Loucy (cell line): ENCODE data around the gene UNC45B.

Experiments
- H2AFZ ChIP-seq: fragments of 200-600 bp; sonication (generic); 2 replicates; pipeline ENCODE4 v1.6.0; 2016; ENCODE audit warnings: antibody characterized with exemption, mild to moderate bottlenecking, low read length, moderate library complexity
- H3F3A ChIP-seq: fragments of 200-600 bp; 2 replicates; pipeline ENCODE4 v1.6.0; 2016; ENCODE audit warnings: antibody characterized with exemption, low read depth, mild to moderate bottlenecking
- H3K27me3 ChIP-seq: fragments of 200-600 bp; sonication (generic); 2 replicates; pipeline ENCODE4 v1.6.1; 2014; ENCODE audit warnings: low read length, mild to moderate bottlenecking; ENCODE audit not compliant: insufficient read depth, poor library complexity, severe bottlenecking
- H3K36me3 ChIP-seq: fragments of 200-600 bp; sonication (generic); 2 replicates; pipeline ENCODE4 v1.6.1; 2016; ENCODE audit warnings: low read length; ENCODE audit not compliant: insufficient read depth
- H3K4me1 ChIP-seq: fragments of 200-600 bp; sonication (generic); 2 replicates; pipeline ENCODE4 v1.5.1; 2014; ENCODE audit warnings: low read length, mild to moderate bottlenecking; ENCODE audit not compliant: insufficient read depth, poor library complexity, severe bottlenecking
- H3K4me2 ChIP-seq: fragments of 200-600 bp; sonication (generic); 2 replicates; pipeline ENCODE4 v1.6.0; 2014; ENCODE audit warnings: antibody characterized with exemption, low read length, low read depth, mild to moderate bottlenecking; ENCODE audit not compliant: poor library complexity, severe bottlenecking
- H3K4me3 ChIP-seq: fragments of 200-600 bp; sonication (generic); 2 replicates; pipeline ENCODE4 v1.5.1; 2014; ENCODE audit warnings: low read length, mild to moderate bottlenecking, mixed read lengths; ENCODE audit not compliant: poor library complexity, severe bottlenecking
- H3K79me2 ChIP-seq: fragments of 200-600 bp; sonication (generic); 2 replicates; pipeline ENCODE4 v1.6.1; 2014; ENCODE audit warnings: low read length; ENCODE audit not compliant: insufficient read depth
- H3K9ac ChIP-seq: fragments of 200-600 bp; sonication (generic); 2 replicates; pipeline ENCODE4 v1.6.0; 2014; ENCODE audit warnings: mild to moderate bottlenecking, low read depth, low read length, moderate library complexity; ENCODE audit not compliant: poor library complexity, severe bottlenecking
- H3K9me2 ChIP-seq: fragments of 200-600 bp; sonication (generic); replicated peaks from 2 replicates; pipeline ENCODE4 v1.6.1; 2016; ENCODE audit warnings: low read depth, low read length, mixed read lengths
- H3K9me3 ChIP-seq: fragments of 200-600 bp; sonication (generic); 2 replicates; pipeline ENCODE4 v1.6.1; 2014; ENCODE audit warnings: mild to moderate bottlenecking, antibody characterized with exemption, low read length, low read depth; ENCODE audit not compliant: insufficient read depth
- H4K20me1 ChIP-seq: fragments of 200-600 bp; sonication (generic); 2 replicates; pipeline ENCODE4 v1.6.0; 2014; ENCODE audit warnings: antibody characterized with exemption, low read length, mild to moderate bottlenecking; ENCODE audit not compliant: insufficient read depth, poor library complexity, severe bottlenecking
- EZH2phosphoT487 ChIP-seq: fragments of 200-600 bp; IDR thresholded peaks from 2 replicates; pipeline ENCODE4 v1.6.1; 2018; ENCODE audit warnings: antibody characterized with exemption, mild to moderate bottlenecking, moderate library complexity, borderline replicate concordance
- TF ChIP-seq, protein P1 (sequence below): fragments of 200-600 bp; sonication (generic); conservative IDR thresholded peaks from 2 replicates; pipeline ENCODE4 v1.5.1; 2014; ENCODE audit warnings: mild to moderate bottlenecking, antibody characterized with exemption, low read length

The UNC45B gene

DNA sequence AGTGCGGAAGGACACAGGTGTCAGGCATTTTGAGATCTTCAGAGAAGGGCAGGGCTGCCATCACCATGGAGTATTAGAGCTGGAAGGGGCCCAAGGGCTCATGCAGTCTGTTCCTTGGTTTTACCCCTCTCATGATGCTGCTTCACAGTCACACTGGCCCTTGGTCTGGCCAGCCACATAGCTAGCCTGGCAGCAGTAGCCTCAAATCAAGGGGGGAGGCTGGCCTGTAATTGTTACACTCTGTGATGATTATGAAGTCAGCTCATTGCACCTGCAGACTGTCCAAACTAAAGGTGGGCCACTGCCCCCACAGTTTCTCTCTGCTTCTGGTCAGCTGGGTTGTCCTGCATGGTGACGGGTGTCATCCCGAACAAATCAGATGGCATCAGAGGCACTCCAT is 26.3 kb upstream of the UNC45B start, which contains the start of gene FNDC8:
TSS of gene FNDC8 (plus strand) at position 301 of the 400 bp plus-strand sequence. CDS start at position 380, 79 bp downstream.
- peaks cover 24% of the 10 kb centered on the region for H3K79me2 ChIP-seq
- no peaks in the 10 kb centered on the region for H3K27me3 ChIP-seq
- peaks cover 23% of the 10 kb centered on the region for H3K4me1 ChIP-seq
- TF ChIP-seq EZH2phosphoT487, result no peak
- TF ChIP-seq, protein P1, sequence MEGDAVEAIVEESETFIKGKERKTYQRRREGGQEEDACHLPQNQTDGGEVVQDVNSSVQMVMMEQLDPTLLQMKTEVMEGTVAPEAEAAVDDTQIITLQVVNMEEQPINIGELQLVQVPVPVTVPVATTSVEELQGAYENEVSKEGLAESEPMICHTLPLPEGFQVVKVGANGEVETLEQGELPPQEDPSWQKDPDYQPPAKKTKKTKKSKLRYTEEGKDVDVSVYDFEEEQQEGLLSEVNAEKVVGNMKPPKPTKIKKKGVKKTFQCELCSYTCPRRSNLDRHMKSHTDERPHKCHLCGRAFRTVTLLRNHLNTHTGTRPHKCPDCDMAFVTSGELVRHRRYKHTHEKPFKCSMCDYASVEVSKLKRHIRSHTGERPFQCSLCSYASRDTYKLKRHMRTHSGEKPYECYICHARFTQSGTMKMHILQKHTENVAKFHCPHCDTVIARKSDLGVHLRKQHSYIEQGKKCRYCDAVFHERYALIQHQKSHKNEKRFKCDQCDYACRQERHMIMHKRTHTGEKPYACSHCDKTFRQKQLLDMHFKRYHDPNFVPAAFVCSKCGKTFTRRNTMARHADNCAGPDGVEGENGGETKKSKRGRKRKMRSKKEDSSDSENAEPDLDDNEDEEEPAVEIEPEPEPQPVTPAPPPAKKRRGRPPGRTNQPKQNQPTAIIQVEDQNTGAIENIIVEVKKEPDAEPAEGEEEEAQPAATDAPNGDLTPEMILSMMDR, result no peak
- H4K20me1 ChIP-seq, result peaks cover 3% of the 10 kb centered on the region
- no peaks in the 10 kb centered on the region for H3K9me3 ChIP-seq
- no peaks in the 10 kb centered on the region for H3K9me2 ChIP-seq
- no peaks in the 10 kb centered on the region for H3K36me3 ChIP-seq
- H3K4me2 ChIP-seq, result no peak within 1 kb of the TSS
- no peaks in the 10 kb centered on the region for H3F3A ChIP-seq
- H2AFZ ChIP-seq, result no peak within 1 kb of the TSS; the same call in 1 of the 2 replicates
- no peak within 1 kb of the TSS for H3K9ac ChIP-seq
- no peak within 1 kb of the TSS for H3K4me3 ChIP-seq

DNA sequence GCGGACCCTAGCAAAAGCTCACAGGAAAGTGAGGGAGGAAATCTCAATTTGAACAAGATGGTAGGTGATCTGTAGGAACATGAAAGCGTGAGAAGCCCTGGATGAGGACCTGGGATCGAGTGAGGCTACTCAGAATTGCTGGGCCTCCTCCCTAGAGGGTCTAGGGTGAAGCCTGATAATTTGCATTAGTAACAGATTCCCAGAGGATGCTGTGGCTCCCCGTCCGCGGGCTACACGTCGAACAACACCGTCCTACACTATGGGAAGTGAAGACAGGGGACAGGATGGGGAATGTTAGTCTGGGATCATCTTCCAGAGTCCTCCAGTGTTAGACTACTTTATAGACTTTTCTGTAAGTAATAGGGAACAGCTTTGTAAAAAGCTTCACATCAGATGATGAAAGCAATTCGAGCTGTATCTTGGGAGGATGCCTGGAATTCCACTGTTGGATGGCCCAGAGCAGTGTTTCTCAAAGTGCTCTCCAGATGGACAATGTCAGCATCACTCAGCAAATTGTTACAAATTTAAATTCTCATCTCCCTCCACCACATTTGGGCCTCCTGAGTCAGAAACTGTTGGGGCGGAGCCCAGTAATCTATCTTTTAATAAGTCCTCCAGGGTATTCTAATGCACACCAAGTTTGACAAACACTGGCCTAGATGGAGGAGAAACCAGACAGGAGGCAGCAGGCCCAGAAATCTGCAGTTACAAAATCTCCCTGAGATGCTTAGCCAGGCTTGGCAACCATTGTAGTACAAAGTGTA is 19.7 kb upstream of the UNC45B start:
- Histone ChIP-seq H3K4me1 (no peaks in the 10 kb centered on the region), H3K27me3 (no peaks in the 10 kb centered on the region), H3K4me3 (no peak overlapping the region), H3K79me2 (no peaks in the 10 kb centered on the region), H3K9ac (no peak overlapping the region), H3K9me2 (no peaks in the 10 kb centered on the region), H2AFZ (no peak overlapping the region), H4K20me1 (peaks cover 3% of the 10 kb centered on the region), H3K4me2 (no peak overlapping the region), H3K36me3 (peaks cover 22% of the 10 kb centered on the region; the same call in 1 of the 2 replicates), H3K9me3 (no peaks in the 10 kb centered on the region), H3F3A (no peaks in the 10 kb centered on the region)
- TF ChIP-seq, protein P1, result no peak
- no peak for TF ChIP-seq EZH2phosphoT487

DNA sequence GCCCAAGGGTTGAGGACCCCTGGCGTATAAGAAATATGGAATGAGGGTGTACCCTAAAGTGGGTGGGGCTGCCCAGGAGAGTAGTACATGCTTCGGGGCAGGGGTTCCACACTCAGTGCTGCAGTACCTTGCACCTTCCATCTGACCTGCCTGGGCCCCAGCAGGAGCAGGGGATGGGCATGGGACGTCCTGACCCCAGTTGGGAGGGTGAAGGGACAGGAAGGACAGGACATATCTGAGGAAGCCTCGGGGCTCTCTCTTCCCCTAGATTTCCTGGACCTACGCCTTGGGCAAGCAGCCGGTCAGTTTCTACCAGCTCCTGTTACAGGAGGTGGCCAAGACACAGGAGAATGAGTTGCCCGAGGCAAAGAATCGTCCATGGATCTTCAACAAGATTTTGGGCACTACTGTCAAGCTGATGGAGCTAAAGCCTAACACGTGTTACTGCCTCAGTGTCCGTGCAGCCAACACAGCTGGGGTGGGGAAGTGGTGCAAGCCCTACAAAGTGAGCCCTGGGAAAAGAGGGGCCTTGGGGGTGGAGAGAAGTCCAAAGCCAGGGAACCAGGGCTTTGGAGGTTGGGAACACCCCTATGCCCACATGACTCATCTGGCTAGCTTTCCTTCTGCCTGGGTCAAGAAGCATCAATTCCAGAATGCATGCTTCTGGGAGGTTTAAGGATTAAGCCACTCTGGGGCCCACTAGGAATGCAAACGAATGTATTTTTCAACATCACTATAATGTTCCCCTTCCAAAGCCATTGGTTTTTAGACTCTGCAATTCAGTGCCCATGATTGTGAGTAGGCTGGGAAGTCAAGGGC is 18.3 kb upstream of the UNC45B start:
- Histone ChIP-seq H3K4me2 (no peak overlapping the region), H3F3A (no peaks in the 10 kb centered on the region), H2AFZ (no peak overlapping the region), H3K79me2 (no peaks in the 10 kb centered on the region), H3K9me3 (no peaks in the 10 kb centered on the region), H3K4me3 (no peak overlapping the region), H3K27me3 (no peaks in the 10 kb centered on the region), H3K4me1 (no peaks in the 10 kb centered on the region), H4K20me1 (peaks cover 3% of the 10 kb centered on the region), H3K9ac (no peak overlapping the region), H3K36me3 (peaks cover 36% of the 10 kb centered on the region; the same call in 1 of the 2 replicates), H3K9me2 (no peaks in the 10 kb centered on the region)
- TF ChIP-seq EZH2phosphoT487, result no peak
- TF ChIP-seq, protein P1, result no peak
